Ammon's horn (tissue), 1 donor: ENCODE measurements around the gene HNRNPA3.

ENCODE experiments used
- DNase-seq: peaks from one replicate; pipeline ENCODE4 v3.0.0-alpha.2; 2016; ENCODE audit warnings: low spot score

The HNRNPA3 gene

GRCh38 chr2:177271981-177272666 is 59.5 kb downstream of the HNRNPA3 start:
- DNase-seq, result no peak

GRCh38 chr2:177272765-177273164 is 60.2 kb downstream of the HNRNPA3 start:
- DNase-seq, result no peak

DNA sequence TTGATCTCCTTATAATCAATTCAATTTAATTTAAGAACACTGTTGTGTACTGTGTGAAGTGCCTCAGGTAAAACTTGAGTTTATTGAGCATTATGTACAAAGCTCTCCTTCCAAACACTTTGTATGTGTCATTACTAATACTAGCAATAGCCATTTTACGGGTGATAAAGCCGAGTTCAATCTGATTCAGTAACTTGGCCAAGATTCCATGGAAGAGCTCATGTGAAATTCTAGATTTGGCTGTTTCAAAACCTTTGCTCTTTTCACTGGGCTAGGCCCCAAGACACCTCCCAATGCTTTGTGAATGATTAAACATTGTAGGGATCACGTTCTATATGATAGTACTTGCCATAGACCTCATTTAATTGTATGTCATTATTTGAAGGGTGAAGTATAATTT is 60.8 kb downstream of the HNRNPA3 start:
- DNase-seq, result no peak
